Measurements from ENCODE around the gene NTM.

Gene NTM

DNA sequence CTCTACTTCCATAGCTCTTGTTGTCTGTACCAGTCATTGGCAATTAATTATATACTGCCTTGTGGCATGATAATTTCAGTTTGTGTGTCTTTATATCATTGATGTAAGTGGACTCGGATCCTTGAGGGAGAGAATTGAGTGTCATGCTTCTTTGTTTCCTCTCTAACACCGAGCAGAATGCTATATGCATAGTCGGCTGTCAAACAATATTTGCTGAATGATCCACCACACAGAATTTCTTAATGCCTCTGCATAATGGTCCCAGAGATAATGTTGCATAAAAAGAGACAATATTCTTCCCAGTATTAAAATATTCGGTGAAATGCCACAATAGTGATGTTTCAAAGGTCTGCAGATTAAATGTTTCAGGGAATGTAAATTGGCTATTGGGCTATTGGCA lies 664.8 kb downstream of the NTM start:
- DNase-seq, result no peak

DNA sequence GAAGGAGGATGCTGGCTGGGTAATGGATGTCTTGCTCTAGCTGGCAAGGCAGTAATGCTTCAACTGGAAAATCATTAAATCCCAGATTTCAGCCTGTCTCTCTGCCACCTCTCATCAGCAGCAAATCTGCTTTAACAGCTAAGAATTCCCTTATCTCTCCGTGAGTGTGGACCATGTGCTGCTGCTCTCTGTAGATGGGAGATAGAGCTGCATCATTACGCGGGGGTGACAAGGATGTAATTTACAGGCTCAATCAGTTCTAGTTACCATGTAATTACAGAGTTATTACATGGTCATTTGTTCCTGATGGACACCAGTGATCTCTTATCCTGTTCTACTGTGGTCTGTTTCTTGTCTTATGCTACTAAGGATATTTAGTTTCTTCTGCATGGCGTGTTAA lies 665.4 kb downstream of the NTM start:
- no peak for DNase-seq

DNA sequence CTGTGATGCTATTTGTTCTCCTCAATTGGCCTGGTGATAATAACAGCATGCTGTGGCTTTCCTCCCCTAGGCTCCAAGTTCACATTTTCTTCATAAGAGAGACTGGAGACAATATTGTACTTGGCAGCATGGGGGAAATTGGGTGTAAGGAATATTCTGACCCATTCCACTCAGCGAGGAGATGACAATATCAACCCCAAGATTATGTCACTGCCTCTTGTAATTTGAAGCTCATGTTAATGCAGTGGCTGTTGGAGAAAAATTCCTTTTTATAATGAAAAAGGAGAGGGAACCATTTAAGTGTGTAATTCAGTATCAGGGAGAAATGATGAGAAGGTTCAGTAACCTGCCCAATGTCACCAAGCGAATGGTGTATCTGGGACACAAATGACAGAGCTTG lies 665.8 kb downstream of the NTM start:
- no peak for DNase-seq

DNA sequence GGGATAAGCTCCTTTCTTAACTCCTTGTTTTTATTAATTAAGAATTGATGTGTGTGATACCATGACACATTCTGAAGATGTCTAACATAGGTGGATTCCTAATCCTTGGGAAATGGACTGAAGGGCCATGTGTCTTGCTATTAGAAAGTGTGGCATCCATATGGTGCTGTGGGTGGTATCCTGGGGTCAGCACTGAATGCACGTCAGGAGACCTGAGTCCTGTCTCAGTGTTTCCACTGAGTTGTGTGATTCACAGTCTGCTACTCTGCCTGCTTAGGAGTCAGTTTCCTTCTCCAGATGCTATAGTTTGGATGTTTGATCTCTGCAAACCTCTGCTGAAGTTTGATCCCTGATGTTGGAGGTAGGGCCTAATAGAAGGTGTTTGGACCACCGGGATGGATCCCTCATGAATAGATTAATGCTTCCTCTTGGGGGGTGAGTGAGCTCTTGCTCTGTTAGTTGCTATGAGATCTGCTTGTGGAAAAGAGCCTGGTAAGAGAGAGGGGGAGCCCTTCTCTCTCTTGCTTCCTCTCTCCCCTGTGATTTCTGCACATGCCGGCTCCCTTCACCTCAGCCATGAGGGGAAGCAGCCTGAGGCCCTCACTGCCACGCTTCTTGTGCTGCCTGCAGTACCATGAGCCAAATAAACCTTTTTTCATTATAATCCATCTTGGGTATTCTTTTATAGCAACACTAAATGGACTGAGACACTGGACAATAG lies 666.5 kb downstream of the NTM start:
- DNase-seq, result no peak

DNA sequence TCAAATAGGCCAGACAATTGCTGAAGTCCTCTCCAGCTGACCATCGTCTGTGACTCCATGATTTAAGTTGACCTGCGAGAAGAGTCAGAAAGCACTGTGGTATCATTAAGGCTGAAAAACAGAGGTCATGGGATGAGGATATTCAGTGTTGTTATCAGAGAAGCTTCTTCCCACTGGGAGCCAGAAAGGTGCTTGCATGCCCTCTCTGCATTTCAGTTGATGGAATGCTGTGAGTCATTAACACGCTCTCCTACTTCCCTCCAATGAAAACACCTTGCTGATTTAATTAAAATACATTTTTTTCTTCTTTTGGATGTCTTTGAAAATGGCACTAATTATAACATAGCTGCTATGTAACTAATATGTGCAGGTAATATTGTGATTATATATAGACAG lies 667.0 kb downstream of the NTM start:
- DNase-seq, result no peak

DNA sequence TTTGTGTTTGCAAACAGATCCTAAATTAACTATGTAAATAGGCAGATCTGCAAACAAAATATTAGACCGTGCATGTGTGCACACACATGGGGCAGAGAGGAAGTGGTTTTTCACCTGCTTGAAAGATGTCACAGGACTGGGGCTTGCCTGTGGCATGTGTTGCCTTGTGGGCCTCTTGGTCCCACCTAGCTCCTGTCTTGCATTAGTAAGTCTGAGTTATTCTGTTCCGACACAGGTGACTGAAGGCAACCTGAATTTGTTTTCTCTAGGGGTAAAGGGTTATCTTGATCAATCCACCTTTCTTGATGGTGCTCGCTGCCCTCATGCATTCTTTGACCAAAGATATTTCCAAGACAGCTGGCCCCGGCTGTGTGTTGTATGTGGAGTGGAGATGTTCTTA lies 667.5 kb downstream of the NTM start:
- no peak for DNase-seq

DNA sequence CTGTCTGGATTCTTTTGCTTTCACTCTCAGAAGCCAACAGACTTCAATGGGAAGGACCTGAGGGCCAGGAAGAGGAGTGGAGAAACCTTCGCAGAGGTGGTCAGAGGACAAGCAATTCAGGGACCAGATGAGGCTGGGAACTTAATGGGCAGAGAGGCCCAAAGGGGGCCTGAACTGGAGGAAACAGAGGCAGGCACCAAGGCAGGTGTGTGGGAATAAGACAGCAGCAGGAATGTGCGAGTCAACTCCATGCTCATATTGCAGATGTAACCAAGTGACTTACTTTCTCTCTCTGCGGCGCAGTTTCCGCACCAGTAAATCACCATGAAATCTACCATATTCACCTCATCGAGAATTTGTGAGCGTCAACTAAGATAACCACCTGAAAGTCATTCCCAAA lies 669.1 kb downstream of the NTM start:
- DNase-seq, result no peak

DNA sequence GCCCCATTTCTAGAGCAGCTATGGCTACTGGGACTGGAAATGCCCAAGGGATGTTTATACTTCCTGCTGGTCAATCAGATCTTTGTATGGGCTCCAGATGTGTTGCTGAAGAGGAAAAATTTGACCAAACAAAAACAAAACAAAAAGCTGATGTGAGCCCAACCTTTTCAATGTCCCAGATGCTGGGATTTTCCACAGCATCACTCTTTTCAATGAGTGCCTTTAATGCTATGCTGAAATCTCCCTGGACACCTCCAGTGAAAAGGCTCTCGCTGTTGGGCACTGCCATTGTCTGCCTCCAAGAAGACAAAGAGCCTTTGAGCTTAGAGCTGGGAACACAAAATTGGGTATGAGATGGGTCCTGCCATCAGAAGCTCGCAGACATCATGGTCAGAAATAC lies 671.9 kb downstream of the NTM start:
- DNase-seq, result peak; percentile 60

DNA sequence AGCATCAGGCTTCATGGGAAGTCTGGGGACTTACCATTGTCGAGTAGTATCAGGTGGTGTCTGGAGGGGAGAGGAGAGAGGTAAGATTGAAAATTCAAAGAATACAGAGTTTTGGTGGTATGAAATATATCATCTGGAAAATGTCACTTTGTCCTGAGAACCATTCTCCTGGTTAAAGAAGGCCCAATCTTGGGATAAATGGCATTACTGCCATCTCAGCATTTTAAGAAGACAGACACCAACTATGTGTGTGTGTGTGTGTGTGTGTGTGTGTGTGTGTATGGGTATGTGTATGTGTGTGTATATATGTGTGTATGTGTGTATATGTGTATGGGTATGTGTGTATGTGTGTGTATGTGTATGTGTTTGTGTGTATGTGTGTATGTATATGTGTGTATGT lies 673.3 kb downstream of the NTM start:
- no peak for DNase-seq

DNA sequence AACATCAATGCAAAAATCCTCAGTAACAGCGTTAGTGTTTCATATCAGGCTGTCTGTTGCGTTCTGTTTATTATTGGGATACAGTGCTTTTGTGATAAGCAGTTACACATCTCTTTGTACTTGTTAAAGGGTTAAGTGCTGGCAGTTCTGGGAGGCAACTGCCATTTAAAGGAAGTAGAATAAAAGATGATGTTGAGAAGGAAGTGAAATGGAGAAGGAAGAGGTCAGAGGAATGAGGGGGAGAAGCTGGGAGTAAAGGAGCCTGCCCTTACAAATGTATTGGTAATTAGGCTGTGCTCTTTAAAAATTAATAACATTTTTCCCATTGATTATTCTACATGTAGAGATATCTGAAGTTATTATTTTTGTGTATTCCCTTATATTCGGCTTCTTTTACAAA lies 674.7 kb downstream of the NTM start:
- DNase-seq, result no peak

DNA sequence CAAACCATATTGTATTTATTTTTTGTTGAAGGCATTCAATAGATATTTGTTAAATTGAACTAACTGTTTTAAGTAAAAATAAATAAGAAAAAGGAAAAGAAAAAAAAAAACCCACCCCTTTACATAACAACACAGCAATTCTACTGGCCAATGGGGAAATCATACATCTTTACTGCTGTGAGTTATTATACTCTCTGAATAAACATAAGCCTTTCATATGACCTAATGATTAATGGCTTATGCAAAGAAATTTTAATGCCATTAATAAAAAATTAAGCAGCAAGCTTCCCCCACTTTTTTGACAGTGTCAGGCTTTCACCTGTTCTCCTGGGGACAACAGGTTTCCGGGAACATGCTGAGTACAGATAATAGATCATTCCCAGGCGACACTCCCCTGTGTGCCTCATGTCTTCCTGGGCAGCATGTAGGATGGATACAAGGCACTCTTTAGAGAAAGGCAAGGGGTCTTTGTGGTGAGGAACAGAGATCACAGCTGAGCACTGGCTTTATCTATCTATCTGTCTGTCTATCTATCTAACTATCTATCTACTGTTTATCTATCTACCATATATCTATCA lies 676.0 kb downstream of the NTM start:
- no peak for DNase-seq

DNA sequence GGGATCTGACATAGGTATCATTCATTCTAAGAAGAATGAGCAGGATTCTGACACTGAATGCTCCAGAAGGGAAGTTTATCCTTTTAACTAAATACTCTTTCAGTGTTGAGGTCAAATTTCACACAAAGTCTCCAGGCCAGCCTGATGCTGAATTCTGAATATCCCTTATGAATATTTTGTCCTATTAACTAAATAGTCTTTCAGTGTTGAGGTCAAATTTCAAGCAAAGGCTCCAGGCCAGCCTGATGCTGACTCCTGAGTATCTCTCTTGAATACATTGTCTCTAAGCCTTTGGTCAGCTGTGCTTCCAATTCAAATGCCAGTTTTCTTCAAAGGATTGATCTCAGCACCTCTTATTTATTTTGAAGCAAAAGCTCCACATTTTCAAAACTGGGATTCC lies 676.8 kb downstream of the NTM start:
- no peak for DNase-seq

DNA sequence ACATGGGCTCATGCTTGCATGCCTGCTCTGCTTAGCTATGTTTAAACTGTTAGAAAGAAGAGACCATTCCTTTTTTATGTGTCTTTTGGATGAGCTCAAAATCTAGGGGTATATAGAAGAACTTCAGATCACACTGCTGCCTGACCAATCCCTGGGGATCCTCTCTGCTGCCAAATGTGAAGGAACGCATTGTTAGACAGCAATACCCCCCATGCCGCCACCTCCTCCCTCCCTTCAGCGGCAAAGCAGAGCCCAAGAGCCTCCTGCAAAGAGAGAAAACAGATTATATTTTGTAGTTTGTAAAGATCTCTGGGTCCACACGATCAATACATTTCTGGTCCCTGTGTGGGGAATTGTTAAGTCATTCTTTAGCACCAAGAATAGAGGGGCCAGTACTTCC lies 677.6 kb downstream of the NTM start:
- DNase-seq, result peak; percentile 21

DNA sequence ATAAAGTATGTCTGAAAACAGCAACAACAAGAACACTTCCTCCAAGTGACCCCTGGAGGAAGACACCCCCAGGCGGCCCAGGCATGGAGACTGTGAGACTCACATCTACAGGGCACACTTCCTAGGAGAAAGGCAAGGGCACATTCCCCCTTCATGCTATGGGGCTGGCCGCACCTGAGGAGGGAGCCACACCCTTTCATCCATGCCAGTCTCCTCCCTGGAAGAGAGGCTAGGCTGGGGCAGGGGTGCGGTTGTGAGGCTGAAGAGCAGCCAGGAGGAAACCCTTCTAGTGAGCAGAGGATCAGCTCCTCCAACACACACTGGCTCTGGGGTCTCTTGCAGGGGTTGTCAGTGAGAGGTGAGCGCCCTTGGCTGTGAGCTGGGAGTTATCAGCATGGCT lies 678.8 kb downstream of the NTM start:
- DNase-seq, result no peak

DNA sequence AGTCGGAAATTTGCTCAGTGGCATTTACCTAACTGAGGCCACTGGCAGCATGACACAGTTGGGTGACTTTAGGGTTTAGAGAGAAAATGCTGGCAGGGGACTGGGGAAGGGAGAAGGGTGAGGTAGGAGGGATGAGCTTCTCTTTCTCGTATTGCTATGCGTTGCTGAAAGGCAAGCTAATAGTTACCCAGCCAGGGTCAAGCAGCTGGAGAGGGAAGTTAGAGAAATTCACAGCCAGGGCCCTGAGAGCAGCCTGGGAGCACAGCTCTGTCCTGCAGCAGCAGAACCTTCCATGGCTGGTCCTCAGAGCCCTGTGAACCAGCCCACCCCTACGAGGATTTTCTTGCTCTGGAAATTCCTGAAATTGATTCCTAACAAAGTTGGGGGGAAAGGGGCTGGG lies 679.6 kb downstream of the NTM start:
- DNase-seq, result no peak

DNA sequence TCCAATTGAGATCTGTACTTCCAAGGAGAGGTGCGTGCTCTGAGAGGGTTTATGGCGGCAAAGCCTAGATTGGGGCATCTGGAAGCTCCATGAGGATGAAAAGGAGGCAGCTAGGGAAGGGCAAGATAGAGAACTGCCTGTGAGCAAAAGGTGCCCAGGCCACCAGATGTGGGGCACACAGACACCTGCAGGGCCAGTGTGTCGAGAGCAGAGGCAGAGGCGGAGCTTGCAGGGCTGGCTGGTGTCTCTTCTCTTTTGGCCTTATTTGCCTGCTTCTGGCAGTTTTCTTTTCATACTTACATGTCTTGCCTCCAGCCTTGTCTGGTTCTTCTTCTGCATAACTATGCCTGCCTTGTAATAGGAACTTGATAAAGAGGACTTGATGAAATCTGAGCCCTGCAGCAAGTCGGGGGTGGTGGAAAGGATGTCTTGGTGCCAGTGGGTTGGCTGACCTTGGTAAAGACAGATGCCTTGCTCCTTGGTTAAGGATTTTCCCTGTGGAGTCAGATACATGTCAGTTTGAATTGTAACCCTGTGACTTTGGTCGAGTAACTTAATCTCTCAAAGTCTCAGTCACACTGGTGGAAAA lies 680.3 kb downstream of the NTM start:
- DNase-seq, result no peak

DNA sequence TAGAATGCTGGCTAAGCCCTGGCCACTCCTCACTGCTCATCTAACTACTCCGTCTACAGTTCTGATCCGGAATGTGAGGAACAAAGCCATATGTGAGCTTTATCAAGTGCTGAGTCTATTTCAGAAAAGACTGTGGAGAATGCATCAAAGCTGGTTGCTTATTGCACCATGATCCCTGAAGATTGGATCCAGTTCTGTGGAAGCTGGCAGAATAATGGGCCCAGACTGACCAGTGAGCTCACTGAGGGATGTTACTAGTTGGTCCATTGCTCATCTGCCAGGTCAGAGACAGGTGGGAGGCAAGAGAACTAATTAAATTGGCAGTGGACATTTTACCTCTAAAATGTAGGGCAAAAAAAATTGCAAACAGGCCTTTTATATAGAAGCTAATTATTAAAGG lies 681.3 kb downstream of the NTM start:
- no peak for DNase-seq

DNA sequence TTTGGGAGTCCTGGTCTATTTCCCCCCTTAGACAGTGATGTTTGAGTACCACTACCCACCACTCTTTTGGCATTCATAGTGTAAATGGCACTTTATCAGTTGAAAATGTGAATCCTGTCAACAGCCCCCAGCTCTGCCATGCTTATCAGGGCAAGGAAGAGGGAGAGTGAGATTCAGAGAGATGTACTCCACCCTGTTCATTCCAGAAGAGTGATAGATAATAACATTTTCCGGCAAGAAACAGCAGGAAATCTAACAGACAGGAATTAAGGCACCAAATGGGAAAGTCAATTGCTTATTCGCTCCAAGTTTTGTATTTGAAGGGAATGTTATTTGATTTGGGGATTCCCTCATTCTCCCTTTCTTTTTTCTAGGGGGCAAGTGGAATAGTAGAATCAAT lies 681.9 kb downstream of the NTM start:
- DNase-seq, result no peak

DNA sequence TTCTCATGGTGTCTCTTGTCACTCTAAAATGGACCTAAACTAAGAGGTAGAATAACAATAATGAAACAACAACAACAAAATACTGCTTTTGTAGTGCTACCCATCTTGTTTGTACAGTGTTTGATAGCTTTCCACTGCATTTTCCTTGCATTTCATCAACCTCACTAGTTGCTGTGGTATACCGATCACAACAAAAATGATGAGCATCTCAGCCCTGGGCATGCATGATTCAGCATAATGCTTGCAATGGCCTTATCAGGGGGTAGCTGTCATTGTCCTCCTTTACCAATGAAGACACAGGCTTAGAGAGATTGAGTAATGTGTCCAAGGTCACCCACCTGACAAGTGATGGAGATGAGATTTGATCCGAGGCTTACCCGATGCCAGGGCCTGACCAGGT lies 682.5 kb downstream of the NTM start:
- DNase-seq, result no peak

DNA sequence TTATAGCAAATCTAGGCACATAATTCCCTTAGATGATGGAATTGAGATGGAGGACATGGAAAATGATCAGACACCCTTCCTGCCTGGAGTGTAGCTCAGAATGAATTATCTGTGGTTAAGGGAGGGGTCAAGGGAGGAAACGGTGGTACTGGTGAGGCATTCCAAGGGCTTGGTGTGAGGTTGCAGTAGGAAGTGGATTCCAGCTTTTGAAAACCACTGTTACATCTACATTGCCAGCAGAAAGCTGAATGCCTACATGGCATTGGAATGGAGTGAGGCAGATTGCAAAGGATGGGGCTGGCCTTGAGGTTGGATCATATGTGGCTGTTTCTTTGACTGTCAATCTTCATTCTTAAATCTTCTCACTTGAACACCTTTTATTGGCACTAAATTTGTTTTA lies 684.4 kb downstream of the NTM start:
- DNase-seq, result no peak

DNA sequence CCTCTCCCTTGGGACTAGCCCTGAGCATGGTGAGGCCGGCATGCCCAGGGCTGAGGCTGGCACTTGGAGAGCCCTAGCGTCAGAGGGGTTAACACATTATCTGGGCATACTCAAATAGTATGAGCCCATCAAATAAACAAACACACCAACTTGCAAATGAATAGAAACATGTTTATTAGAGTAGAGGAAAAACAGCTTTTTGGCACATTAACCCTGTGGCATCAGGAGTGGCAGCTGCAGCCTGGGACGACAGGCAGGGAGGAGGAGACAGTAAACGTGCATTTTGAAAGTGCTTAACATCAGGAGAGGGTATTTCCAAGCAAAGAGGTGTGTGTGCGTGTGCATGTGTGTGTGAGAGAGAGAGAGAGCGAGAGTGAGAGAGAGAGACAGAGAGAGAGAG lies 684.9 kb downstream of the NTM start:
- DNase-seq, result no peak

DNA sequence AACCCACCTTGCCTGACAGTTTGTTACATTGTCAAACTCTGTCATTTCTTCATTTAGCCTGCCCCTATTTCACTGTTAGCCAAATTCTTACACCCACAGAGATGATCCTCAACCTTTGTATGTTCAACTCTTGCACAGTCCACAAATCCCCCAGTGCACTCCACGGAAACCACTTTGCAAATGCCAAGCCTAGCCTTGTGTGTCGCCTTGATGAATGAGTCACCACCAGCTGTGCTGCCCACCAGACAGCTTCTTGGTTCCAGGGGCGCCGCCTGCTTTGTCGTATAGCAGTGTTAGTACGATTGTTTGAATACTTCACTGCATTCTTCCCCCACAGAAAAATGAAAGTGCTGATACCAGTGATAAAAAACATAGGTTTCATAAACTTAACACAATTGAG lies 686.3 kb downstream of the NTM start:
- DNase-seq, result no peak

DNA sequence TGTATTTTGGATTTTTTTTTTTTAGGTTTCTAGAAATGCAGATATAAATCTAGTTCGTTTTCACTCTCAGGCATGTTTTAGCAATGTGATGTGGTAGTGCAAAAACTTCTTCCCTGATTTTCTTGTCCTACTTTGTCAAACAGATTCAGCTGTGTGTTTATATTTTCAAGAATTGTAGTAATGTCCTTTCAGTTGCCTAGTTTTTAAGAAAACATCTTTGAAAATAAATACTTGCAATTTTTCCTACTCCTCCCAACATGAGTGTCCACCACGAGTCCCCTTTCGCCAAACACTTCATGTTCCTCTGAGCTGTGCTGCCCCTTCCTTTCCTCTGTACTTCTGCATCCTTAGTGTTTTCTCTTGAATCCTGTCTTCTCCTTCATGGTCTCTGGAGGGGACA lies 686.9 kb downstream of the NTM start:
- DNase-seq, result no peak

DNA sequence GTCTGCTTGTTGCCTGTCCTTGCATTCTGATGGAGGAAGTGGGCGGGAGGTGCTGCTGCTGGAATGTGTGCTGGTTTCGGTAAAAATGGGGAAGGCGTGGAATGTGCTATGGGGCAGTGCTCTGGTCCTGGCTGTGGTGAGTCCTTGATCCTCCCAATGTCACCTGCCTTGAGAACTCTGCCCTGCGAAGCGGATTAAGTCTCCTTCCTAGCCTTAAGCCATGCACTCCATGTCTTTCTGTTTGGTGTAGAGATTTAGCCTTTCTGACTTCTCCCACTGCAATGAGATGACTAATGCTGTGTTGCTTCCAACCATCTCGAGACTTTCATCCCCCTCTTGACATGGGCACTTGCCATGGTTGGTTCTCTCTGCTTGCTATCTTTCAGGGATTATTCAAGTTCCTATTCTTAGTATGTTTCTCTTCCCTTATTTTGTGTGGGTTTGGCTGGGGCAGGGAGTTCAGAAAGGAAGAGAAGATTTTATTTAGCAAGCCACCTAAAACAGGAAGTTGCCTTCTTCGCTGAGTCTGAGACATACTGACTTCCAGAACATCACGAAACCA lies 687.9 kb downstream of the NTM start:
- DNase-seq, result peak; percentile 61

DNA sequence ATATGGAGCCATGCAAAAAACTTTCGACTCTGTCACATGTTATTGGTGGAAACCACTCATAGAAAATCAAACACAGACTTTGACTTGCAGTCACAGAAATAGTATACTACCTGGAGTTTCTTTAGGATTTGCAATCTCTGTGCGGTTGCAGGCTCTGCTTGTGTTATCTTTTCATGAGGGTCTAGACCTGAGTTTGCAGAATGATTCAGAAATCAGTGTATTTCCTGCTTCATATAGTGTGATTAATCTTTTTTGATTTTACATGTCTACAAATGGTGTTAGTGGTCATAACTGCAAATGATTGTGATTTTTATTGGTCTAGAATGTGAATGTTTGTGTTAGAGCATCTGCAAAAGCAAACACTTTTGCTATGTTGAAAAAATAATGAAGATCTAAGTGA lies 690.2 kb downstream of the NTM start:
- DNase-seq, result no peak
